HEK293 (cell line): Measurements from ENCODE around the gene RPS27A.
"Not testable (repeated sequence)": the region's sequence is repeated elsewhere in the genome, so short reads cannot be mapped to it uniquely, and the experiment has no call there.

ENCODE experiments used
- PATZ1 ChIP-seq: fragments of 450-650 bp; formaldehyde crosslinking; IDR thresholded peaks from 2 replicates; pipeline ENCODE4 v1.5.1; 2016; ENCODE audit warnings: missing biosample characterization, missing genetic modification characterization
- REST ChIP-seq: fragments of 450-650 bp; formaldehyde crosslinking; IDR thresholded peaks from 2 replicates; pipeline ENCODE4 v1.5.1; 2016; ENCODE audit warnings: missing biosample characterization, missing genetic modification characterization
- SETDB1 ChIP-seq: IDR thresholded peaks from one replicate; pipeline ENCODE4 v1.6.1; 2017; ENCODE audit warnings: mild to moderate bottlenecking, low read length, moderate library complexity, mixed read lengths; ENCODE audit not compliant: insufficient read length
- ZNF112 ChIP-seq: fragments of 450-650 bp; formaldehyde crosslinking; IDR thresholded peaks from 2 replicates; pipeline ENCODE4 v1.5.0; 2017; ENCODE audit warnings: missing biosample characterization, missing genetic modification characterization
- ZNF2 ChIP-seq: fragments of 450-650 bp; formaldehyde crosslinking; IDR thresholded peaks from 2 replicates; pipeline ENCODE4 v1.5.1; 2016; ENCODE audit warnings: missing biosample characterization, missing genetic modification characterization
- ZNF248 ChIP-seq: fragments of 450-650 bp; formaldehyde crosslinking; IDR thresholded peaks from 2 replicates; pipeline ENCODE4 v1.5.1; 2017; ENCODE audit warnings: missing biosample characterization, missing genetic modification characterization
- ZNF785 ChIP-seq: fragments of 450-650 bp; formaldehyde crosslinking; IDR thresholded peaks from 2 replicates; pipeline ENCODE4 v1.5.1; 2016; ENCODE audit warnings: missing biosample characterization, missing genetic modification characterization
- ZNF792 ChIP-seq: fragments of 450-650 bp; formaldehyde crosslinking; IDR thresholded peaks from 2 replicates; pipeline ENCODE4 v1.5.1; 2016; ENCODE audit warnings: missing biosample characterization, missing genetic modification characterization
- ZSCAN4 ChIP-seq: fragments of 450-650 bp; formaldehyde crosslinking; IDR thresholded peaks from 2 replicates; pipeline ENCODE4 v1.5.1; 2017; ENCODE audit warnings: missing biosample characterization, missing genetic modification characterization
- TF ChIP-seq, protein P1 (sequence below): fragments of 450-650 bp; formaldehyde crosslinking; IDR thresholded peaks from 2 replicates; pipeline ENCODE4 v1.5.1; 2016; ENCODE audit warnings: missing biosample characterization, missing genetic modification characterization

GRCh38 chr2:55279214-55279835 lies 46.8 kb downstream of the RPS27A start:
- TF ChIP-seq ZNF792 (tag by site-specific recombination); ZNF112 (tag by site-specific recombination); ZNF785 (tag by site-specific recombination); REST (tag by site-specific recombination); PATZ1 (tag by site-specific recombination); ZNF2; ZSCAN4 (tag by site-specific recombination); ZNF248 (tag by site-specific recombination); SETDB1: not testable (repeated sequence)
- TF ChIP-seq, protein P1, sequence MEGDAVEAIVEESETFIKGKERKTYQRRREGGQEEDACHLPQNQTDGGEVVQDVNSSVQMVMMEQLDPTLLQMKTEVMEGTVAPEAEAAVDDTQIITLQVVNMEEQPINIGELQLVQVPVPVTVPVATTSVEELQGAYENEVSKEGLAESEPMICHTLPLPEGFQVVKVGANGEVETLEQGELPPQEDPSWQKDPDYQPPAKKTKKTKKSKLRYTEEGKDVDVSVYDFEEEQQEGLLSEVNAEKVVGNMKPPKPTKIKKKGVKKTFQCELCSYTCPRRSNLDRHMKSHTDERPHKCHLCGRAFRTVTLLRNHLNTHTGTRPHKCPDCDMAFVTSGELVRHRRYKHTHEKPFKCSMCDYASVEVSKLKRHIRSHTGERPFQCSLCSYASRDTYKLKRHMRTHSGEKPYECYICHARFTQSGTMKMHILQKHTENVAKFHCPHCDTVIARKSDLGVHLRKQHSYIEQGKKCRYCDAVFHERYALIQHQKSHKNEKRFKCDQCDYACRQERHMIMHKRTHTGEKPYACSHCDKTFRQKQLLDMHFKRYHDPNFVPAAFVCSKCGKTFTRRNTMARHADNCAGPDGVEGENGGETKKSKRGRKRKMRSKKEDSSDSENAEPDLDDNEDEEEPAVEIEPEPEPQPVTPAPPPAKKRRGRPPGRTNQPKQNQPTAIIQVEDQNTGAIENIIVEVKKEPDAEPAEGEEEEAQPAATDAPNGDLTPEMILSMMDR, result not testable (repeated sequence)
